ENCODE results near the gene GARIN1A. TPM values are rescaled to one million over a fixed set of nuclear protein-coding genes. Genes with fewer than 3 reads are reported as not detected.
"Not testable (repeated sequence)": the region's sequence is repeated elsewhere in the genome, so short reads cannot be mapped to it uniquely, and the experiment has no call there.

The GARIN1A gene
- total RNA-seq, 1 donor from 2014 or later = 2.8 TPM

- TF ChIP-seq, protein P1, sequence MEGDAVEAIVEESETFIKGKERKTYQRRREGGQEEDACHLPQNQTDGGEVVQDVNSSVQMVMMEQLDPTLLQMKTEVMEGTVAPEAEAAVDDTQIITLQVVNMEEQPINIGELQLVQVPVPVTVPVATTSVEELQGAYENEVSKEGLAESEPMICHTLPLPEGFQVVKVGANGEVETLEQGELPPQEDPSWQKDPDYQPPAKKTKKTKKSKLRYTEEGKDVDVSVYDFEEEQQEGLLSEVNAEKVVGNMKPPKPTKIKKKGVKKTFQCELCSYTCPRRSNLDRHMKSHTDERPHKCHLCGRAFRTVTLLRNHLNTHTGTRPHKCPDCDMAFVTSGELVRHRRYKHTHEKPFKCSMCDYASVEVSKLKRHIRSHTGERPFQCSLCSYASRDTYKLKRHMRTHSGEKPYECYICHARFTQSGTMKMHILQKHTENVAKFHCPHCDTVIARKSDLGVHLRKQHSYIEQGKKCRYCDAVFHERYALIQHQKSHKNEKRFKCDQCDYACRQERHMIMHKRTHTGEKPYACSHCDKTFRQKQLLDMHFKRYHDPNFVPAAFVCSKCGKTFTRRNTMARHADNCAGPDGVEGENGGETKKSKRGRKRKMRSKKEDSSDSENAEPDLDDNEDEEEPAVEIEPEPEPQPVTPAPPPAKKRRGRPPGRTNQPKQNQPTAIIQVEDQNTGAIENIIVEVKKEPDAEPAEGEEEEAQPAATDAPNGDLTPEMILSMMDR (IDR thresholded peaks at IDR 0.05) = no peak
- no peaks in the 10 kb centered on the region for H3K9me3 Mint-ChIP-seq (ENCODE audit: low read depth)
- H3K27ac Mint-ChIP-seq (ENCODE audit: unreplicated experiment) = no peak overlapping the region
- H3K4me3 Mint-ChIP-seq (ENCODE audit: unreplicated experiment) = no peak overlapping the region
- peaks cover 36% of the 10 kb centered on the region for H3K36me3 Mint-ChIP-seq (ENCODE audit: low read depth)
- H3K27me3 Mint-ChIP-seq (ENCODE audit: low read depth) = no peaks in the 10 kb centered on the region
- no peaks in the 10 kb centered on the region for H3K4me1 Mint-ChIP-seq (ENCODE audit: low read depth)
- no peak for DNase-seq (ENCODE audit: low spot score)
Measured at GRCh38 chr7:128687131-128687530, 15.0 kb downstream of the GARIN1A start.

- no peaks in the 10 kb centered on the region for H3K27me3 Mint-ChIP-seq (ENCODE audit: low read depth)
- H3K36me3 Mint-ChIP-seq (ENCODE audit: low read depth) = peaks cover 31% of the 10 kb centered on the region
- DNase-seq (ENCODE audit: low spot score) = no peak
Measured at GRCh38 chr7:128688492-128688891, 16.4 kb downstream of the GARIN1A start.

GRCh38 chr7:128689161-128689935 is 17.3 kb downstream of the GARIN1A start:
- H3K27ac Mint-ChIP-seq (ENCODE audit: unreplicated experiment); H3K9me3 Mint-ChIP-seq (ENCODE audit: low read depth); DNase-seq (ENCODE audit: low spot score); H3K27me3 Mint-ChIP-seq (ENCODE audit: low read depth); H3K4me3 Mint-ChIP-seq (ENCODE audit: unreplicated experiment); H3K4me1 Mint-ChIP-seq (ENCODE audit: low read depth): not testable (repeated sequence)
- H3K36me3 Mint-ChIP-seq (ENCODE audit: low read depth) = peaks cover 25% of the 10 kb centered on the region

More at GRCh38 chr7:128688492-128688891, 16.4 kb downstream of the GARIN1A start:
- TF ChIP-seq, protein P1 (IDR thresholded peaks at IDR 0.05) = no peak
- H3K4me1 Mint-ChIP-seq (ENCODE audit: low read depth) = no peaks in the 10 kb centered on the region
- no peak overlapping the region for H3K27ac Mint-ChIP-seq (ENCODE audit: unreplicated experiment)
- no peak overlapping the region for H3K4me3 Mint-ChIP-seq (ENCODE audit: unreplicated experiment)
- no peaks in the 10 kb centered on the region for H3K9me3 Mint-ChIP-seq (ENCODE audit: low read depth)

GRCh38 chr7:128691227-128691626 is 19.1 kb downstream of the GARIN1A start:
- Mint-ChIP-seq H3K27me3 (ENCODE audit: low read depth) (peaks cover under 1% of the 10 kb centered on the region), H3K4me1 (ENCODE audit: low read depth) (no peaks in the 10 kb centered on the region), H3K9me3 (ENCODE audit: low read depth) (no peaks in the 10 kb centered on the region), H3K27ac (ENCODE audit: unreplicated experiment) (no peak overlapping the region), H3K4me3 (ENCODE audit: unreplicated experiment) (no peak overlapping the region), H3K36me3 (ENCODE audit: low read depth) (peaks cover 17% of the 10 kb centered on the region)
- TF ChIP-seq, protein P1 (IDR thresholded peaks at IDR 0.05) = no peak
- DNase-seq (ENCODE audit: low spot score) = no peak

DNA sequence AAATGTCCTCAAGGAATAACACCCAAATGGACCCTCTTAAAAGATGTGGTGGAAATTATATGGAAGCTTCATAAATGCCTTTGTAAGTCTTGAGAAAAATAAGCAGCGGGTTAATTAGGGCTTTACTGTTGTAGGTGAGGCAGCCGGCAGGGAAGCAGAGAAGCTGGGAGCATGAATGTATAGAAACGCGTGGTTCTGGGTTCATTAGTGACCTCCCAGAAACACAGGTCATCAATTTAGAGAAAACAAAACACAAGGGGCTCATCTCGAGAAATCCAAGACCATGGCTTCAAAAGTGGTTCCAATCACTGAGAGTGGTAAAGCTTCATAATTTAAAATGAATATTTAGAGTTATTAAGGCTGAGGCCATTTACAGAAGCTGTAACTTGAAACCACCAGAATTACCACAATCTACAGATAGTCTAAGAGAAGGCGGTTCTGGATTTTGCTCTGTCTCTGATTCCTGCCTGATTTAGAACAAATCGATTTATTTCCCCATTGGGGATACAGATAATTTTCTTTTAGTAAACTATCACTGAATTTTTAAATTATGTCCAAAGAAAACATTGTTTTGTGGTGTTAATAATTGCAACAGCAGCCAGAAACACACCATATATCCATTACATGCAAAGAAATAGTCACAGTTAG is 20.7 kb downstream of the GARIN1A start:
- Mint-ChIP-seq H3K9me3 (ENCODE audit: low read depth) (no peaks in the 10 kb centered on the region), H3K27ac (ENCODE audit: unreplicated experiment) (no peak overlapping the region), H3K4me1 (ENCODE audit: low read depth) (peaks cover 8% of the 10 kb centered on the region), H3K27me3 (ENCODE audit: low read depth) (peaks cover 7% of the 10 kb centered on the region), H3K36me3 (ENCODE audit: low read depth) (peaks cover 5% of the 10 kb centered on the region), H3K4me3 (ENCODE audit: unreplicated experiment) (no peak overlapping the region)
- TF ChIP-seq, protein P1 (IDR thresholded peaks at IDR 0.05) = no peak
- no peak for DNase-seq (ENCODE audit: low spot score)

Measured in chondrocyte (in vitro differentiated cells).